HEK293T (cell line): ENCODE data around the gene NAIF1.

Source experiments
- FOXM1 ChIP-seq: fragments of 450-650 bp; IDR thresholded peaks from 2 replicates; pipeline ENCODE4 v1.6.1; 2017; ENCODE audit warnings: mild to moderate bottlenecking, borderline replicate concordance
- SP1 ChIP-seq: fragments of 450-650 bp; IDR thresholded peaks from 2 replicates; pipeline ENCODE4 v1.6.1; 2017
- ZNF384 ChIP-seq: fragments of 450-650 bp; IDR thresholded peaks from 2 replicates; pipeline ENCODE4 v1.6.1; 2016

DNA sequence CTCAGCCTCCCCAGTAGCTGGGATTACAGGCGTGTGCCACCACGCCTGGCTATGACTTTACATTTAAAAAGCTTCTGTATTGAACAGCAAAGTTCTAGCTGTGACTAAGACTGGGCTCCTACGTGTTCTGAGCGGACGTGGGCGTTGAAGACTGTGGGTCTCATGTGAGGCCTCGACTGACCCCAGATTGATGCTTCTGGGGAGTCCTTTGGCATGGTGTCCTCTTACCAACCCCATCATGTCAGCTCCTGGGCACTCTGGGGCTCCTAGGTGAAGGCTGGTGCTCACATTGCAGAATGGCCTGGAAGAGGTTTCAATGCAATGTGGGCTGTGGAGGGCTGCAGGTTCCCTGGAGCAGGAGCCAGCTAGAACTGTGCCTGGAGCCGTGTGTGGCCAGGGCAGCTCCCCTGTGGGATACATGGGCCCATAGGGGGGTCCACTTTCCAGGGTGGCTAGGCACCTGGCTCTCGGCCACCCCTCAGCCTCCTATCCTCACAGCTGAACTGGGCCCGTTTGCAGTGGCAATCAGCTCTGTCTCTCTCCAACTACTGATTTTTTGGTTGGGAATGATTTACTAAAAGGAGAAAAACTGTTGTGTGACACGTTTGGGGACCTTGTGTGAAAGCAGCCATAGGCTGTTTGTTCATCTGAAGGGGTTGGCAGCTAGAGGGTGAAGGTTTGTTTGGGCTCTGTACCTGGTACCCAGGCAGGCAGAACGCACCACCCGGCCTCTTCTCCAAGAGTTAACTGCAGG, 30.6 kb upstream of the NAIF1 start:
- TF ChIP-seq SP1: no peak
- TF ChIP-seq ZNF384: no peak
- no peak for TF ChIP-seq FOXM1
